HG03135 (cell line): Measurements from ENCODE around the gene COL25A1.

Experiments used
- ATAC-seq: cut with Tn5 transposase; IDR thresholded peaks from one replicate; pipeline ENCODE4 v1.9.1; 2021; ENCODE audit warnings: mild to moderate bottlenecking, moderate library complexity; ENCODE audit not compliant: unreplicated experiment

COL25A1 gene

DNA sequence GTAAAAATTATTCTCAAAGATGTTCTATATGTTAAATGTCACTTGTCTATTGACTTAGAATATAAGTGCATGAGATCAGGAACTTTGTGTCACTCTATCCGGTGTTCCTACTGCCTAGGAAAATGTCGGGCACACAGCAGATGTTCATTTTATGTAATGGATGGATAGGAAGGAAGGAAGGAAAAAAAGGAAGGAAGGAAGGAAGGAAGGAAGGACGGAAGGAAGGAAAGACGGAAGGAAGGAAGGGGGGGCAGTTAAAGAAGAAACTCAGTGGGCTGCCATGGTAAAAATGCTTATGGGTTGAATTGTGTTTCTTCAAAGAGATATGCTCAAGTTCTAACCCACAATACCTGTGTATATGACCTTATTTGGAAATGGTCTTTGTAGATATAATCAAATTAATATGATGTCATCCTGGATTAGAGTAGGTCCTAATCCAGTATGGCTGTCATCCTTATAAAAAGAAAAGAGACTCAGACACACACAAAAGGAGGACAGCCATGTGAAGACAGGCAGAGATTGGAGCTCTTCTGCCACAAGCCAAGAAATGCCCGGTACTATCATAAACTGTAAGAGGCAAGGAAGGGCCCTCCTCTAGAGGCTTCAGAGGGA, 86.3 kb downstream of the COL25A1 start:
- no peak for ATAC-seq

DNA sequence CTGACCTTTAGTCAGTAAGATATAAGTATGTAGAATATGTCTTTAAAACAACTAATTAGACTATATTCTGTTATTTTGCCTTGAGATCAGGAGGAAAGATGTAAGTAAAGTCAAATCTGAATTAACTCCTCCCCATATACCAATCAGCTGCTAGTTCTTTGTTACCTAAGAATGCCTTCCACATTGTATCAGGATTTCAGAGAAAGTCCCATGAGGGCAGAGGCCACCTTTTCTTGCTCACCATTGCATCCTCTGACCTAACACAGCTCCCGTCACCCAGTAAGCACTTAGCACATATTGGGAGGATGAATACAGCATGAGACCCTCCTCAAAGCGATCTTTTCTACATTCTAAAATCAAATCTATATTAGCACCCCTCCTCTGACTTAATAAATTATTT, 87.0 kb downstream of the COL25A1 start:
- ATAC-seq: no peak

DNA sequence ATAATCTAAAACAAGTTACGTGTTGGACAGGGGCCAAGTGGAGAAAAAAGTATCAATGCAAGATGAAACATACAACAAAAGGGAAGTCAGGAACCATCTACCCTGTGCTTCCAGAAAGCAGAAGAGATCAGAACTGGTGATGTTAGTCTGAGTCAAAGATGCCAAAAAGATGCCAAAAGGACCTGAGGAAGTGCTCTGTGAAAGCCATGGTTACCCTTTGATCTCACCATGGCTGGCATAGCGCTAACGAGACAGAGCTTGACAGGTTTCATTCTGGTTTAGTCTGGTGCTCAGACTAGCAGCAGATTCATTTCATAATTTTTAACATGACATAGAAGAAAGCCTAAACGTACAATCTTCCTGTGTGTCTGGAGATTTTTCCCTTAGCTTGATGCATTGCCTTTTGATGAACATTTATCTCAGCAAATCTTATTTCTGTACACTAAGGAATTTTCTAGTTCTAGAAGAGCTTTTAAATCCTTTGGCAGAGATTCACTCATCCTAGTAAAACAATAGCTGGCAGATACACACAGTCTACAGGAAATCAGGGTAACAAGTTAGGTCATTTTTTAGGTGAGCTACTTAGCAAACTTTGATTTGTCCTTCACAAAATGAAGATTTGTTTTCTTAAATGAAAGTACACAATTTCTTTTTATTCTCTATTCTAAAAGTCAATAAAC, 87.7 kb downstream of the COL25A1 start:
- no peak for ATAC-seq

DNA sequence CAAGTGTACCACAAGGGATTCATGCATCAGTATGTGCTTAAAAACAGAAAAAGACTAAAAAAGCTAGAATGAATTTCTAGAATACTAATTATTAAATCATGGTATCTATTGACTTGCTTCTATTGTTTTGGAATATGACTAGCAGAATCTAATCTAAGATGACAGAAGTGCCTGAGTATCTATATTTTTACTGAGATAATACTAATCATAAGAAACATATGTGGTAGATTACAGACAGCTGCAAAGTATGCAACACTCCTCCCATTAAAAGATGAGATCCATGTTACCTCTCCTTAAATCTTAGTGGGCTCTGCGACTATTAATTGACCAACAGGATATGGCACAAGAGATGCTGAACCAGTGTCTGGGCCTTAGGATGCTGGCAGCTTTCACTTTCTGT, 89.4 kb downstream of the COL25A1 start:
- no peak for ATAC-seq

DNA sequence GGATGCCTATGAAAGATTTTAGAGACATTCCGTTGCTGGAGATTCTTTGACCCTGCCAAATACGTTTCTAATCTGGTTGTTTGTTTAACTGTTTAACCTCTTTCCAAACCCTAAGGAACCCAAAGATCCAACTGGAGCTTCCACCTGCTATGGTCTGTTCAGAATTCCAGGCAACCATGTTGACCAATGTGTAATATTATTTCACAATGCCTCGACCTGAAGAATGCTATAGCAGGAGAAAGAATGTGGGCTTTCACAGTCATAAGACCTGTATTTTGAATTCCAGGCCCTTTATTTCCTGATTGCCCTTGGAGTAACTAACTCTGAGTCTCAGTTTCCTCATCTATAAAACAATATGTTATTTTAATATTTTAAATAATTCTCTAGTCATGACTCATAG, 90.8 kb downstream of the COL25A1 start:
- ATAC-seq: no peak

DNA sequence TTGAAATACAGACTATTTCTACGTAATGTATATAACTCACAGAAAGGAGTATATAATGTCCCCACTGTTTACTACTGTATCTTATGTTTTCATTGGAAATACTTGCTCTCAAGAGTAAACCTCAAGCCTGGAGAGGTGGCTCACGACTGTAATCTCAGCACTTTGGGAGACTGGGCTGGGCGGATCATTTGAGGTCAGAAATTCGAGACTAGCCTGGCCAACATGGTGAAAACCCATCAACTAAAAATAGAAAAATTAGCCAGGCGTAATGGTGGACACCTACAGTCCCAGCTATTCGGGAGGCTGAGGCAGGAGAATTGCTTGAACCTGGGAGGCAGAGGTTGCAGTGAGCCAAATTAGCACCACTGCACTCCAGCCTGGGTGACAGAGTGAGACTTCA, 92.8 kb downstream of the COL25A1 start:
- no peak for ATAC-seq

DNA sequence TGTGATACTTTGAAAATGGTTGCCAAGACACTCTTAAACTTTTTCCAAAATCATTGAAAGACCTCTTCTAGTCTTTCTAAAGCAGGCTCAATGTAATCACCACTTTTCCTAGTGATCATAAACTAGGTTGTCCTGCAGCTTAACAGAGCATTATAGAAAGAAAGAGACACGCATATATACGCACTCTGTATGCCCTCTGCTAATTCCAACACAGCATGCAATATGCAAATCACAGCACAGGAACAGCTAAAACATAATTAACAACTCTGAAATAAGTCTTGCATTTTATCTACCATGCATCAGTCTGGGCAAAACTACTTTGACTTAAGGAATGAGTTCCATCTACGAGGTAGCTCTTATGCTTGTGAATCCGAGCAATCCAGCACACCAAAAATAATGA, 94.6 kb downstream of the COL25A1 start:
- no peak for ATAC-seq

DNA sequence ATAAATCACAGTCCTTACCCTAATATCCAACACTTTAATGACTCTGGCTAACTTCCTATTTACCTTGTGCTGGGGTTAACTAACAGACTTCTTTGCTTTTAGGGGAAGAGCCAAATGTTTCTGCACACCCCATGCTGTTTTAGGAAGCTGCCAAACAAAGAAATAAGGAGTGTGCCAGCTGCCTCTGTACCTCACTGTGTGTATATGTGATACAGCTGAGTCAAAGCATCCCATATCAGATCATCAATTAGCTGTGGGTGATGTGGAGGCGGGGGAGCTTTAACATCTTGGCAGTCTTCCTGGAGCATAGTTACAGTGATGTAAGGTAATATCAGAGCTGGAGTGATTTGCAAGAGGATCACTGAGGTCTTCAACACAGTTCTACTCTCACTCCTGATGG, 95.4 kb downstream of the COL25A1 start:
- ATAC-seq: no peak

DNA sequence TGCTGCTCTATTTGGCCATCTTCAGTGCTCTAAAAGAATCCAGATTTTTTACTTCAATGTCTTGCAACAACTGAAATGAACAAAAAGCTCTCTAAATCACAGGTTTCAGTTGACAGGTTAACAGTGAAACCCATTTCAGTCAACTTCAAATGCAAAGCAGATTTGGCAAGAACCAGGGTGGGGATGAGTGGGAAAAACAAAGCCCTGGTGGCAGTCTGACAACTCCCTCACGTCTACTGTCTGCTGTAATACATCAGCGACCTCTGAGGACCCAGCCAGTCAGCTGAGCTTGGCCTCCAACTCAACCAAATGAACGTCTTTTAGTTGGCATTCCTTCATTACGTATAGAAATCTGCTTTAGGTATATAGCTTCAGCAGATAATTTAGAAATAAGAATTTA, 95.8 kb downstream of the COL25A1 start:
- no peak for ATAC-seq

DNA sequence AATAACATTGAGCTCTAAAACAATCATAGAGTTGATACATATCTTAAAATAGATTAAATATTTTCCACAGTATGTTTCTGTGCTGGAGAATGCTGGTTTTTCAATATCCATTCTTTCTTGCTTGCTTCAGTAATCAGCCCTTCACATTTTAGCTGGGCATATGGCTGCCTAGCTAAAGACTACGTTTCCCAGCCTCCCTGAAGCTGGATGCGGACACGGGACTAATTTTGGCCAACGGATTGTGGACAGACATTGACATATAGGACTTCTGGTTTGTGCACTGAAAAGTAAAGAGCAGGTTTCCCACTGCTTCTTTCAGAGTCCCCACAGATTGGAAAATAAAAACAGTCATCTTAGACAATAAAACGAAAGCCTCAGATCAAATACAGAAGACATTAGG, 97.3 kb downstream of the COL25A1 start:
- ATAC-seq: no peak

DNA sequence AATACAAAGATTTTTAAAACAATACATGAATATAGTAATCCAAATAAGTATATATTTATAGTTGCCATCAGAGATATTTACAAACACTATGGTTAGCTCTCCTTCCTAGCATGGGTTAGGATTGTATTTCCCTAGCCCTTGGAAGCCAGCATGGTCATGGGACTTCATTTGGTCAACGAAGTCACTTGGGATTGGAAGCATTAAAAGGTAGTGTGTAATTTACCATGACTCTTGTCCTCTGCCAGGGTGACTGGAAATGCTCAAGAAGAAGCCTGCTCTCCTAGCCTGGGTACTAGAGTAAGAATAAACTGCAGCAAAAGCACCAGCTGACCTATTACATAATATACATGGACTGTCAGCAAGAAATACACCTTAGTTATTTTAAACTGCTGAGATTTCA, 102.9 kb downstream of the COL25A1 start:
- no peak for ATAC-seq

DNA sequence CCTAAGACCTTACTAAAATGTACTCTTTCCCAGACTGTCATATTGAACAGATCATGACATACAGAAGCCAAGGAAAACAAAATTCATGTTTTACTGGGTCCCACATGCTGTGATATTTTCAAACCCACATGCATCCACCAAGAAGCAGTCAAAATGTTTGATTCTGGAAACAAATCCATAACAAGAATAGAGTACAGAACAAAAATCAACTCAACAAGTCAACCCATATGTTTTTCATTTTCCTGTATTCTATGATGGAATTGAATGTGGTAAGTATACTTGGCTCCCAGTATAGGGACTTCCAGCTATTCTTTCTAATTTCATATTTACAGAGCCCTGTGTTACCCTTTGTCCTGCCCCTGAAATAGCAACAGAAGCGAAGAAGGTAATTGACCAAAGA, 106.8 kb downstream of the COL25A1 start:
- no peak for ATAC-seq

DNA sequence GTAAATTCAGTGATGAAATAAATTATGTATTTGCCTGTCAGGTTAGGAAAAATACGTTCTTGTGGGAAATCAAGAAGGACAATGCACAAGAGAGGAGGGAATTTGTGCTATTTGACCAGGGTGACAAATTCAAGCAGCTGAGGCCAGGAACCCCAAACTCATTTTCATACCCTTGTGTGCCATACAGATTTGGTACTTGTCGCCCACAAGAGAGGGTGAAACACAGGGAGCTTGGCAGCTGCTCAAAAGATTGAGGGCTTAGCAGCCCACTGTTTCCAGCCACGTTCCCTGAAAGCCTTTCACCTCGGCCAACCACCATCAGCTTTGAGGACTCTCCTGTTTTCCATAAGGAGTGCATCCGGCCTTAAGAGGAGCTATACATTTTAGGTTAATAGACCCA, 111.2 kb downstream of the COL25A1 start:
- no peak for ATAC-seq

DNA sequence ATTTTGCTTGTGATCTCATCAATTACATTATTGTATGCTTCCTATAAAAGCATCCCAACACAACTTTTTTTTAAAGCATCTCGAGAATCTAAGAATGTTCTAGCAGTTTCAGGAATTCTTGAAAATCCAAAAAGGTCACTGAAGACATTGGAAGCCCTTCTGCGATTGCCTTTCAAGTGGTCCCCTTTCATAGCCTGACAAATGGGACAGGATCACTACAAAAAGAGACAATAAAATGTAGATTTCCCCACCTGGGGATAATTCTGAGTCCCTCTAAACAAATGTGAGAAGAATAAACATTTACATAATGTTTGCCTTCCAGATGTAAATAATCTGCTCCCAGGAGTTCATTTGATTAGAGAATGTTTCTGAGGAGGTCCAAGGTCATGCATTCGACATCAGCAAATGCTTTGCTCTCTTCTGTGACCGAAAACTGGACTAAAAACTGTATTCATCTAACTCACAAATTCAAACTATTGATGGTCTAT, 116.0 kb downstream of the COL25A1 start:
- no peak for ATAC-seq

DNA sequence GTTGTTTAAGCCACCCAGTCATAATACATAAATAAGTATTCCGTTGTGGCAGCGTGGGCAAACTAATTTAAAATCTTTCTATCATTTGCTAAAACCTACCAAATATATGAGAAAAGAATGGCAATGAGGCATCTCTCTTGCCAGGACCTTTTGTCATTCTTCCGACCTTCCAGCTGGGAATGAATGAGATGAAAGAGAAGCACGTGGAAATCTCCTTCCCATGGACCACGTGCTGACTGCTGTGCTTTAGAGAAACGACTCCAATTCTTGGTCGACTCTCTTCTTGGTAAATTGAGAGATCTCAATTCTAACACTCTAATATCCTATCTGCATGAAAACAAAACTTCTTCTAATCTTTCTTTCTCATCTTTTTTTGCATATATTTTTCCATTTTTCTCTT, 116.5 kb downstream of the COL25A1 start:
- ATAC-seq: no peak

DNA sequence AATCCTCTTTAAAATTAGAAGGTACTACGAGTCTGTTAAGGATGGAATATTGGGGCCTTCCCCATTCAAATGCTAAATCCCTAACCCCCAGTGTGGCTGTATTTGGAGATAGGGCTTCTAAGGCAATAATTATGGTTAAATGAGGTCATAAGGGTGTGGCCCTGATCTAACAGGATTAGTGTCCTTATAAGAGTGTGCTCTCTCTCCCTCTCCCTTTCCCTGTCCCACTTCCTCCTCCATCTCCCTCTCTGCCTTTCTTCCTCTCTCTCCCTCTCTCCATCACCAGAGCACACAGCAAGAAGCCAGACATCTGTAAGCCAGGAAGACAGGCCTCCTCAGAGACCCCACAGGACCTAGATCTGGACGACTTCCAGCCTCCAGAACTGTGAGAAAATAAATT, 116.9 kb downstream of the COL25A1 start:
- ATAC-seq: no peak

DNA sequence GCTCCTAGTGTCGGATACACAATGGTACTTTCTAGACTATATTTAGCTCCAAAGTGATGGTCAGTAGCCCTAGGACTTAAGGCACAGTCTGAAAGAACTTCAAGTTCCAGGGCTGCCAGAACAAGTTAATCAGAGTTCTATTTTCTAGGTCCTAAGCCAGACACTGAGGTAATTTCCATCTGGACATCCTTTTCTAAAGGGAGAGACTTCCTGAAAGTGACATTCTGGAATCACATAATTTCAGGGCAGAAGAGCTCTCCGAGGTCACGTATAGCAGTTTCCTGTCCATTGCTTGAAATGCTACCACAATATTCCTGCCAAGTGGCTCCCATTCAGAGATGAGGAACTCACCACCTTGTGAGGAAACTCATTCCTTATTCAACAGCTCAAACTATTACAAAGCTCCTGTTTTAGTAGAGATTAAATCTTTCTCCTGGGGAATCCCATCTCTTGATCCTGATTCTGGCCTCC, 117.9 kb downstream of the COL25A1 start:
- no peak for ATAC-seq

DNA sequence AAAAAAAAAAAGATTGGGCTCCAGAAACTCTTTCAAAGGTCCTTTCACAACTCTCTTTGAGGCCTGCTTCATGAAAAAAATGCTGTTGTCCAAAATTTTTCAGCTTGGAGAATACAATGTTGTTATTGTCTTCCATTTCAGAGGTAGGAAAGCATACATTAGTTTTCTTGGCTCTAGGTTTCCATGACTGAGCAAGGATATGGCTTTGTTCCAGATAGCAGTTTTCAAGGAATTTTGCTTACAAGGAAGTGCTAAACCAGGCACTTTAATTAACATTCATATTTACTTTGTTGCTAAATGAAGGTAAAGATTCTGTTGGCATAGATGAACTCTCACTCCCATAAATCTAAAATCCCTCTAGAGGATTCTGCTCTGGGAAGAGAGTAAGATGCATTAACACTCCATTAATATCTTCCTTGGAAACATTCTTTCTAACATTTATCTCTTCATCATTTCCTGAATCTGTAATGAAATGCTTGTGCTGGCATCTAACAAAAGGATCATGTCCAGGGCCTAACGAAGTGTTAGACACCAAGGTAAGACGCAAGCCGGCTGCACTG, 118.4 kb downstream of the COL25A1 start:
- no peak for ATAC-seq

DNA sequence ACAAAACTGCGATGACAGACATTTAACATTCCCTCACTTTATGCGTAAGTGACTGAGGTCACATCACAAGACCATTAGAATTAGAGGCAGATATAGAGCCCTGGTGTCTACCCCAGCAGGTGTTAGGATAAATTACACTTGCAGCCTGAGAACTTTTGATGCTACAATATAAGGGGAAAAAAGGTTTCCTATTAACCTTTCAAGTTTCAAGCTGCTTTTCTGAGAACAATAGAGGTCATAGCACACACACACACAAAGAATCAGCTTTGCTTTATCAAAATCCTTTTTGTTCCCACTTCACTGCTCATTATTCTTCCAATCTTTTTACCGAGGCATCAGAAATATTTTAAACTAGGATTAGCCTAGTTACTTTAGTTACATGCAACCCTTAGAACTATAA, 119.8 kb downstream of the COL25A1 start:
- ATAC-seq: no peak

DNA sequence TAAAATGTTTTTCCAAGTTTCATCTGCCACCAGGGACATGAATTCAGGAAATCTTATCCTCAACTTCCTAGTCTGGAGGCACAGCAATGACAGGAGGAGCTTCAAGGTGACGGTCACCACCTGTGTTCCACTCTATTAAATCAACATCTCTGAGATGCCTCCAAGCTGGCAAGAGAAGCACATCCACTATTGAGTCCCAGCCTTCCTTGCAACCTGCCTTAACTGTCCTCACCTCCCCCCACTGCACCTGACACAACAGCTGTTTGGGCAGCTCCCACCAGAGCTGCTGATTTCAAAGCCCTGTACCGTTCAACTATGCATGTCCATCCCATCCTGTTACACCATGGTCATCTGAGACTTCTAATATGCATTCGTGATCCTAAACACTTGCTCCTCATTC, 123.4 kb downstream of the COL25A1 start:
- ATAC-seq: no peak

DNA sequence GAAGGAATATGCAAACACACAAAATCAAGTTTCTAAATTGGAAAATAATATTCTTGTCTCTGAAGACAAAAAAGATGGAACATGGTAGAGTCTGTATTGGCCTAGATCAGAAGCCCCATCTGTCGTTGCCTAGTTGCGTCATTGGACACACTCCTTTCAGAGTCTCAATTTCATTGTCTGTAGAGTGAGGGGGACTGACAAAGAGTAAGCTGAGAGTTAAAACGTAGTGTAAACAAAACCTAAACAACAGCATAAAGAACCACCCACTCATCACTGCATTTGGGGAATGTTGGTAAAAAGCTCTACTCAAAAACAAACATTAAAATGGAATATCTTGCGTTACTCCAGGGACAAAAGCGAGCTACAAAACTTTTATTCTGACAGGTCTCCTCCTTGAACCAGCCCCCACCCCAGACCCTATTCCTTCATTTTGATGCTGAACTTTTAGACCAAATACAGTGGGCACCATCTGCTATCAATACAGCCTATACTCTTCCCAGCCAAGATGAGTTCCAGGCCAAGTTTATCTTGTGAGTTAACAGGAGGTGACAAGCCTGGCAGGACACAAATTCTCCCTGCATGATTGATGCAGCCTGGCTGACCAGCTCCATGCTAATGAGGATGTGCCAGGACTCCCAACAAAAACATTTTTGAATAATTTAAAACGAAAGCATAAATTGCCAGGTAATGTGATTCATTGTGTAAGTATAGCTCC, 125.2 kb downstream of the COL25A1 start:
- ATAC-seq: no peak
